ENCODE results near the gene PARP14. TPM values are rescaled to one million over a fixed set of nuclear protein-coding genes. Genes with fewer than 3 reads are reported as not detected.
"Not testable (repeated sequence)": the region's sequence is repeated elsewhere in the genome, so short reads cannot be mapped to it uniquely, and the experiment has no call there.

PARP14 gene
- polyA plus RNA-seq, 3 donors: 22.1 to 26.8 (median 22.6) TPM

DNA sequence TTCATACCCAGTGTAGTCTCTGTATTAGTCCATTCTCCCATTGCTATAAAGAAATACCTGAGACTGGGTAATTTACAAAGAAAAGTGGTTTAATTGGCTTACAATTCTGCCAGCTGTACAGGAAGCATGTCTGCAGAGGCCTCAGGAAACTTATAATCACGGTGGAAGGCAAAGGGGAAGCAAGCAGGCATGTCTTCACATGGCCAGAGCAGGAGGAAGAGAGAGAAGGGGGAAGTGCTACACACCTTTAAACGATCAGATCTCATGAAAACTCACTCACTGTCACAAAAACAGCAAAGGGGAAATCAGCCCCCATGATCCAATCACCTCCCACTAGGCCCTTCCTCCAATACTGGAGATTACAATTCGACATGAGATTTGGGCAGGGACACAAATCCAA is 6.3 kb upstream of the PARP14 start:
- no peak for DNase-seq (ENCODE audit: low read depth in 3 of 3, low spot score in 2 of 3)

DNA sequence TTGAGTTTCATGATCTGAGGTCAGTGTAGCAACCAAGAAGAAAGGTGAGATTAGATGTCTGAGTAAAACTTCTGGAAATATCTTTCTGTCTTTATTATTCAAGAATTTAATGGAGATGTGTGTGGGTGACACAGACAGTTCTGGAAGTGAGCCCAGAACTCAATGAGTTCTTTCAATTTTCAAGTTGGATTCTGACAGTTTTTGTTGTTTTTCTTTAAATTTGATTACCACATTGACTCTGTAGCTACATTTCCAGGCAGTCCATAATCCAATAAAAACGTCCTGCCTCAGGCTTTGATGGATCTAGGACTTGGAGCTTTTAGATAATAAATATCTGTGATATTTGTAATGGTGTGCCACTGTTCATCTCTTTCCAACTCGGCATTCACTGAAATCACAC is 3.9 kb upstream of the PARP14 start:
- DNase-seq (ENCODE audit: low read depth in 3 of 3, low spot score in 2 of 3): no peak

DNA sequence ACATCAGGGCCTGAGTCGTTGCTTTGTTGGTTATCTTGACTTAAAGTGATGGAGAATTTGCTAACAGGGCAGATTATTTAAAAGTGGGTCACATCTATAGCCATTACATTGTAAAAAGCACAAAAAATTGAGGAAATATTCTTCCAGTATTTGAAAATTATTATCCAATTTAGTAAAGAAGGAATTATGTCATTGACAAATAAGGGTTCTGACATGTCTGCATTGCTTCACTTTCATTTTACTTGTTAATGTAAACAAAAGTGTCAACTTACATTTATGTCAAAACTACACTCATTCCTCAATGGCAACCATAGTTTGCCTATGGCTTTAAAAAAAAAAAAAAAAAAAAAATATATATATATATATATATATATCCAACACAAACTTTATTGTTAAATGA is 3.4 kb upstream of the PARP14 start:
- no peak for DNase-seq (ENCODE audit: low read depth in 3 of 3, low spot score in 2 of 3)

DNA sequence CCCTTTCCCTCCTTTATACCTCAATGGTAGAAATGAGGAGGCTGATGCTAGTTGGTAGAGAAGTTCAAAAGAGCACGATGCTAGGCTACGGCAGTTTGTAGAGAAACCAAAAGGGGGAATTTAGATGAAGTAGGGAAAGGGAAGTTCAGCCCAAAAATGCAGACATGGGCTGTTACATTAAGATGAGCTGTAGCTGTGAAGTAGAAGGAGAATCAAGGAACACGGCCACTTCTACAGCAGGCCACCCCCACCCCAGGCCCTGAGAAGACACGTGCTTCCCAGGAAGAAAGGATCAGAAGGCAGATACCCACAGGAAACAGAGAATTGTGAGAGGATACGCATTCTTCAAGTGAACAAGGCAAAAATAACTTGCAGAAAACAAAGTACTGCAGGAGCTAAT is 2.1 kb upstream of the PARP14 start:
- DNase-seq (ENCODE audit: low read depth in 3 of 3, low spot score in 2 of 3): no peak

DNA sequence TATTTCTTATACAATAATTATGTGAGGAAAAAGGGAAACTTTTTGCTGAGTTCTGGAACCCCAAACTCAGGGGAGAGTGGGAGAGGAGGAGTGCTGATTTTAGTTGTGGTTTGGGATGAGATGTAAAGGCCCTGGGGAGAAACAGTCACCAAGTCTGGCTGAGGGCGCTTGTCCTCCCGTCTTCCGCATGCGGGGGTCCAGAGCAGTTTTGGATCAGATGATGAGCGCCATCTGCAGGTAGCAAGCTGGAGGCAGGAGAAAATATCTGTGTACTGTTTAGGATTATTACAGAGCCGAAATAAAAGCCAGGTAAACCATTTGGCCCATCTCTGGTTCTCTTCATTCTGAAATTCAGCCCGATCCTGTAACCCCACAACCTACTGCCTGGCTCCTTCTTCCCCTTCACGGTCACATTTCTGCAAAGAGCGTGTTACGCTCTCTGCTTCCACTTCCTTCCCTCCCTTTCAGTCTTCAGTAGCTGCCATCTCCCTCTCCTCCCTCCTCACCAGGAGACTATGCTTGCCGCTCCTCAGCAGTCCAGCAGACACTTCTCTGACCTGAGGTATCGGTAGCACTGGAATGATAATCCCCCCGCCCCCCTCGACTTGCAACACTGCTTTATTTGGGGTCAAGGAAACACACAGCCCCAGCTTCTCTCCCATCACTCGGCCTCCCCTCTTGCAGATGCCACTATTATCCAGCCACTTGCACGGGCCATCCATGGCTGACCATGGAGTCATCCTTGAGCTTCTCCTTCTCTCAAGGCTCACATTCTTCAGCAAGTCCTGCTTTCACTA is 1.4 kb upstream of the PARP14 start:
- DNase-seq (ENCODE audit: low read depth in 3 of 3, low spot score in 2 of 3): peak in 2 of 3 donors; percentile 72 to 76

DNA sequence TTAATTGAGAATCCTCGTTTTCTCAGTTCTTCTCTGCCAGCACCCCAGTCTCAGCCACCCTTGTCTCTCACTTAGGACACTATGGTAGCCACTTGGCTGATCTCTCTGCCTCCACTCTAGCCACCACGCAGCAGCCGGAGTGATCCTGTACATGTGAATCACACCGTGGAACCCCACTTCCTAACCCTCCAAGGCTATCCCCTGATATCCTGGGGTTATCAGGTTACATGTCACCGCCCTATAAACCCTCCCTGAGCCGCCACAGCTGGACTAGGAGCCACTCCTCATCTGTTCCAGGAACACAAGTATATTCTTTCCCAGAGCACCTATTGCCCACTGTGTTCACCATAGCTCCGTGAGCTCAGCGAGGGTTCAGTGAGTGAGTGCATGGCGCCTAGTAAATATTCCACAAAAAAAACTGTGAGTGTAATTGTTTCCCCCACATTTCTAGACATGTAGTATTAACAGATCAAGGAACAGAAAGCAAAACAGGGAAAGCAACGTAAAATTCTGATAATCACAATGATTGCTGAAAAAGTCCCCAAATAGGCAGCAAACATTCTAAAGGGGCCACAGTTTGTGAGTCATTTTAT is 661 bp upstream of the PARP14 start:
- DNase-seq (ENCODE audit: low read depth in 3 of 3, low spot score in 2 of 3): peak in 1 of 3 donors; percentile 27

DNA sequence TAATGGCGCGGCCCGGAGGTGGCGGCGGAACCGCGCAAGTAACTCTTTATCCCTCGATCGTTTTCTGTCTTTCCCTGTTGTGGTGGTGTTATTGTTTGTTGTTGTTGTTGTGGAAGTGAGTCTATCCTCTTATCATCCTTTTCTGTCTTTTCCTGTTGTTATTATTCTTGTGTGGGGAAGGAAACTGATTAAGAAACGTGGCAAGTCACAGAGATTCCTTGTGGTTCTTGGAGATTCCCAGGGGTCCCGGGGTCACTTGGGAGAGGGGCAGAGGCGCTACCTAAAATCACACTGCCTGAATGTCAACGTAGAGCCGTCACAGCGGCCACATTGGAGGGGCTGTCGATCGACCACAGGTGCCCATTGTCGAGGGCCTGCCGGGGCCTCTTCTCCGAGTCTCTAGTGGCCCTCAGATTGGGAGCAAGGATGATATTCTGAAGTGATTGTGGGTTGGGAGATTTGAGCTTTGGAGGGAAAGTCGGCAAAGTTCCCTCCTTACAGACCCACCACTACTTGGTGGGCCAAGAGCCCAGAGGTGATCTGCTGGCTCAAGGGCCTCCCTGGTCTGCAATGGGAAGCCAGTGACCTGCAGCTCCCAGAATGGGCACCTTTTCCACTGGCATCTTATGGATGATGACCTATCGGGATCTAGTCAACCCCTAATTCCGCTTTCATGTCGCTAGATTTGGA is 790 bp downstream of the PARP14 start:
- DNase-seq (ENCODE audit: low read depth in 3 of 3, low spot score in 2 of 3): no peak

DNA sequence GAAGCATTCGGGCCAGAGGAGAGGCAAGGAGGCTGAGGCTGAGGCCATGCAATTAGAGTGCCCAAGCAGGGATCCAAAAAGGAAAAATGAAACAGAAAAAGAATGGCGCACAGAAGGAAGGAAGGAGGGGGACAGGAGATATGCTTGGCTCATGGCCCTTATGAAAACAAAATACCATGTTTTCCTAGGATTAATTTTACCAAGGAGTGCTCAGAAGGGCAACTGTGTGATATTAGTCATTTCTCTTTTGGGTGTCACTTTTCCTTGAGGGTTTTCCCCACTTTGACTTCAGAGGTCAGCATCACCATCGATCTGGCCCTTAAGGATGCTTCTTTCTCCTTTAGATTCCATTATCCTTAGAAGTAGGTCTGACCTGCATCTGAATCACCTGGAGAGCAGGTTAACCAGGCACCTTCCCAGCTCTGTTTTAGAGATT is 1.4 kb downstream of the PARP14 start:
- no peak for DNase-seq (ENCODE audit: low read depth in 3 of 3, low spot score in 2 of 3)

DNA sequence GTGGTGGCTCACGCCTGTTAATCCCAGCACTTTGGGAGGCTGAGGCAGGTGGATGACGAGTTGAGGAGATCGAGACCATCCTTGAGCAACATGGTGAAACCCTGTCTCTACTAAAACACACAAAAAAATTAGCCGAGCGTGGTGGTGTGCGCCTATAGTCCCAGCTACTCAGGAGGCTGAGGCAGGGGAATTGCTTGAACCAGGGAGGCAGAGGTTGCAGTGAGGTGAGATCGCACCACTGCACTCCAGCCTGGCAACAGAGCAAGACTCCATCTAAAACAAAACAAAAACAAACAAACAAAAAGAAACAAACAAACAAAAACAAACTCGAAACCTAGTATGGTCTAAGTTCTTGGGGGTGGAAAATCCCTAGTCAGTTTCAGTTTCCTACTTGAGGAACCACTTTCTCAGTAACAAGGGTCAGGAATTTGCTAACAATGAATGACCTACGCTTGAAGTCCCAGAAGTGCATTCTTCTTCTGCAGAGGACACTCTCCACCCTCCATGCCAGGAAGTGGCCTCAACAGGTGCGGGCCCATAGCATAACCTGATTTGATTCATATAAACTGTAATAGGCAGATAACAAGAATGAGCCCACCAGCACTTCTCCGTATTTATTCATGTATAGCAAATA is 2.3 kb downstream of the PARP14 start:
- not testable (repeated sequence) for DNase-seq (ENCODE audit: low read depth in 3 of 3, low spot score in 2 of 3)

DNA sequence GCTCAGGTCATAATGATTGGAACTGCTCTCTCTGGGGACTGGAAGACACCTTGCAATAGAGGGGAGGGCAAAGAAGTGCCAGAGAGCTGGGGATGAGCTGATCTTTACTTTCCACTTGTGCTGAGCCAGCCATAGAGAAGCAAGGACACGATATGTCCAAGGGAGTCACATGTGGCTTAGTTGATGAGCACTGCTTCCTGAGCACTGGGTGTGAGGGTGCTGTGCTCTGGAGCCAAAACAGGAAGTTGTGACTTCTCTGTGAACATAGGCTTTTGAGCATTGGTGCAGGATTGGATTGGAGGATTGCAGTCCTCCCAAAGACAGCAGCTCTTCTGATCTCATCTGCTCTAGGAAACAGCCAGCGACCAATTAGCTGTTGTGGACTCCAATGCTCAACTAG is 6.7 kb downstream of the PARP14 start:
- DNase-seq (ENCODE audit: low read depth in 3 of 3, low spot score in 2 of 3): no peak

DNA sequence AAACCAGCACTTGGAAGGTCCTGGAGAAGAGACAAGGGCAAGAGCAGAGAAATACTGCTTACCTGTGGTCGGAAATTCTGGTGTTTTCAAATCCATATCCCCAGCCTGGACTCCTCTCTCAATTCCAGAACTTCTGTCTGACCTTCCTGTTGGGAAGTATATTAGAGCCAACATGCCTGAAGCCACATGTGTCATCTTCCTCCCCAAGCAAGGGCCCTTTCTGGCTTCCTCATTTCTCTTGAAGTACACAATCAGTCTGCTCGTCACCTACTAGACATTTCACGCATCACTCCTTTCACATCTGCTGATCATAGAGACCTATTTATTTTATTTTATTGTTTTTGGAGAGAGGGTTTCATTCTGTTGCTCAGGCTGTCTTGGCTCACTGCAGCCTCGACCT is 8.4 kb downstream of the PARP14 start:
- DNase-seq (ENCODE audit: low read depth in 3 of 3, low spot score in 2 of 3): no peak

DNA sequence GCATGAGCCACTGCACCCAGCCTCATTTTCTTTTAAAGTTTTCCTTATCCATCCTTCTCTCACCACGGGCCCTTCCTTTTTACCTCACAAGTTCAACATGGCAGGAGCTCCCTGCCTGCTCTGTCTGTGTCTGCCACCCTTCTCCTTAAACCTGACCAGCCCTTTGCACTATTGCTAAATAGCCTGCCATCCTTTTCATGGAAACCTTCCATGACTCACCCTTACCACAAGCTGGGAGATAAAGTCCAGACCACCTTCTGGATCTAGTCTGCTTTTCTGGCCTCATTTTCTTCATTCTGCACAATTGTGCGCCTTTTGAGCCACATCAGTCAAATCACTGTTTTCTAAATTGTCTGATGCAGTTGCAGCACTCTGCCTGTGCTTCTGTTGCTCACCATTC is 8.9 kb downstream of the PARP14 start:
- no peak for DNase-seq (ENCODE audit: low read depth in 3 of 3, low spot score in 2 of 3)

DNA sequence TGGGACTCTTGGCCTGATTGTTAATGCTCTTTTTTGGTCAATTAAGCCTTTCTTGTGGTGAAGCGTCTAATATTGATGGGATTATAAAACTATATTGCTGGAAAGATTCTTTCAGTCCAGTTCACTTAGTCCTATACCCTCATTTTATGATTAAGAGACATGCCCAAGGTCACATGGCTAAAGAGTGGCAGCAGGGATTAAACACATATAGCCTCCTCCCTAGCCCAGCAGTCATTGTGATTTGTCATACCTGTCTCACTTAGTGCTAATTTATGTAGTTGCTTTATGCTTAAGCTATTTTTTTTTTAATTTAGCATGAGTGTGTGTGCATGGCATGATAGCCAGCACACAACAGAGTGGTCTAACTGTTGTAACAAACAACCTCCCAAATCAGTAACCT is 9.5 kb downstream of the PARP14 start:
- no peak for DNase-seq (ENCODE audit: low read depth in 3 of 3, low spot score in 2 of 3)

DNA sequence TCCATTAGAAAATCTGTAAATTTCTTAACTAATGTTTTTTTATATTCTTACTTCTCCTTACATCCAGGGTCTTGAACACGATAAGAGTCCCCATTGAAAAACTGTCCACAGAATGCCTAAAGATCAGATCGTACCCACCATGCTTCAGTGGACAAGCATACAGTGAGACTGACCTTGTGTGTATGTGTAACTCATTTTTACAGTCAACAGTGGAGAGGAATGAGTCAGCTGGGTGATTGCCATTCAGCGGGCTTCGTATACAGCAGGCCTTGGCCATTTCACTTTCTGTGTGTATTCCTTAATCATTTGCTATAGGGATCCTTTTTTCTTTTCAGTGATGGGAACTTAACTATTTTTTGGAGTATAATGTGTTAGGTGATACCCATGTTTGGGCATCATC is 10.6 kb downstream of the PARP14 start:
- no peak for DNase-seq (ENCODE audit: low read depth in 3 of 3, low spot score in 2 of 3)

DNA sequence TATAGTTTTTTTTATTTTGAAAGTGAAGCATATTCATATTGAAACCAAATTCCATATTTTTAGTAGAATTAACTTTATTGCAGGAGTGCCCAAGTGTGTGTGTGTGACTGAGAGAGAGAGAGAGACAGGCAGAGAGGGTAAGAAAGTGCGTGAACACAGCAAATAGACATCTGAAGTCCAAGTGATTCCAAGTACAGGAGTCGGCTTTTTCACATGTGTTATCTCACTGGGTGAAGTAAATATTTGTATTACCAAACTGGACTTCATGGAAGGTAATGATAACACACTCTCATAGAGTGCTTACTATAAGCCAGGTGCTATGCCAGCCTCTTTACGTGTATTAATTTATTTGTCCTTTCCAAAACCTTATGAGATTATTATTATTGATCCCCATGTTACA is 12.0 kb downstream of the PARP14 start:
- no peak for DNase-seq (ENCODE audit: low read depth in 3 of 3, low spot score in 2 of 3)

DNA sequence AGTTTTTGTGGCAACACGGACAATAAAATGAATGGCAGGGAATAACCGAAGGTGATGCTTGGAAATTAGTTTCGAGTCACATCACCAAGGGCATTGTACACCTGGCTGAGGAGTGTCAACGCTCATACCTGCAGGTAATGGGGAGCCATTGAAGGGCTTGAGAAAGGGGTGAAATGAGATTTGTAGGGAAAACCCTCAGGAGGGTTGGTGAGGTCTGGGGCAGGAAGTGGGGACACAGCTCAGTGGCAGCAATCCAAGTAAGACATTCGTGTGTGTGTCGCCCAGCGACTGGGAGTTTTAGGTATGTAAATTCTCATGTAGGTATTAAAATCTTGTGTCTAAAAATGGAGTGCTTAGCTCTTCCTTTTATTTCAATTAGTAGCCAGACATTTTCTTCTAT is 14.3 kb downstream of the PARP14 start:
- no peak for DNase-seq (ENCODE audit: low read depth in 3 of 3, low spot score in 2 of 3)

DNA sequence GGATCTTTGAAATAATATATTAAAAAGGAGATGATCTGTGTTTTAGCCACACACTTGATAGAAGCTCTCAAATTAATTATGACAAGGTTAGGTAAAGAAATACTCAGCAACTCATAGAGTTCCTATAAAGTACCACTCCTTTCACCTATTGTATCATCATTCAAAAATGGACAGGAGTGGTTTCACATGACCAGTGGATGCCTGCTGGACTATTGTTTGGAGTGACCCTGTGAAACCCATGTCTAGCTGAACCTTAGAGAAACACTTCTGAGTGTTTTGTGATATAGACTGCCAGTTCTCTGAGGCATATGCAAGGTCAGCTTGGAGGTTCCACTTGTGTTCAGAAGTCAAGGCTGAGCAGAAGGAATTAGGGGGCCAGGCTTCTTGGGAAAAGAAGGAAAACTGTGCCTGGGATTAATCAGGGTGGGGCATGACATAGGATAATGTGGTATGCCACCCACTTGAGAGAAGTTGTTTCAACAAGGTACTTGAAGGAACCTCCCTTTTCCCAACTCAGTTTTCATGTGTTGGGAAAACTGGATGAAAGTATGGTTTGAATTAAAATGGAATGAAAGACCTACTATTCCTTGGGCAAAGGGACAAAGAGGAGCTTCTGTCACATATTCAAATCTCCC is 15.4 kb downstream of the PARP14 start:
- DNase-seq (ENCODE audit: low read depth in 3 of 3, low spot score in 2 of 3): no peak

DNA sequence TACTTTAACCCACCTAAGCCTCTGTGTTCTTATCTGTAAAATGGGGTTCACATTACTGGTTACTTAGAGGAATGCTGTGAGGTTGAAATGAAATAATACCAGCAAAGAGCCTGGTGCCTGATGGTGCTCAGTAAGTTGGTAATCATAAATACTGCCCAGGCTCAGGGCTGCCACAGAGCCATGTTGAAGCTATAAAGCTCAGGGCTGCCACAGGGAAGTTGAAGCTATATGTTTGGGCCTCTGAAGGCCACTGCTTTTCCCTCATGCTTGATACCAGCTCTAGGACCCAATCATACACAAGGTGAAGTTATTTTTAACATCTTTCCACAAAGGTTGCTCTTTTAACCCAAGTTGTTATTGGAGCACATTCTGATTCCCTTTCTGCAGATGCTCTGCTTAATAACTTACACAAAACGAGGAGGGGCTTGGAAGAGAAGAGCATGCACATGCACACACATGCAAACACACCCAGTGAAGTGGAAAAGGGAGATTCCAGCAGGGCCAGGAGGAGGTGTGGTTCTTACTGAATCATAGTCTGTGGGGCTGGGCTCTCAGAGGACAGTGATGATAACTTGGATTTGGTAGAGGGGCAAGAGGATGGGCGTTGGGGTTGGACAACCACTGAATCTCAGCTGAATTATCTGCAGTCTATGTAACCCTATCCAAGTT is 17.4 kb downstream of the PARP14 start:
- no peak for DNase-seq (ENCODE audit: low read depth in 3 of 3, low spot score in 2 of 3)

DNA sequence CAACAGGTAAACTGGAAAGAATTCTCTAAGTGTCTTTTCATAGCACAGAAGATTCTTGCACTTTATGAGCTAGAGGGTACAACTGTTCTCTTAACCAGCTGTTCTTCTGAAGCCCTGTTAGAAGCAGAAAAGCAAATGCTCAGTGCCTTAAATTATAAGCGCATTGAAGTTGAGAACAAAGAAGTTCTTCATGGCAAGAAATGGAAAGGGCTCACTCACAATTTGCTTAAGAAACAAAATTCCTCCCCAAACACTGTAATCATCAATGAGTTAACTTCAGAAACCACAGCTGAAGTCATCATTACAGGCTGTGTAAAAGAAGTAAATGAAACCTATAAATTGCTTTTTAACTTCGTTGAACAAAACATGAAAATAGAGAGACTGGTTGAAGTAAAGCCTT is 19.6 kb downstream of the PARP14 start:
- DNase-seq (ENCODE audit: low read depth in 3 of 3, low spot score in 2 of 3): no peak

DNA sequence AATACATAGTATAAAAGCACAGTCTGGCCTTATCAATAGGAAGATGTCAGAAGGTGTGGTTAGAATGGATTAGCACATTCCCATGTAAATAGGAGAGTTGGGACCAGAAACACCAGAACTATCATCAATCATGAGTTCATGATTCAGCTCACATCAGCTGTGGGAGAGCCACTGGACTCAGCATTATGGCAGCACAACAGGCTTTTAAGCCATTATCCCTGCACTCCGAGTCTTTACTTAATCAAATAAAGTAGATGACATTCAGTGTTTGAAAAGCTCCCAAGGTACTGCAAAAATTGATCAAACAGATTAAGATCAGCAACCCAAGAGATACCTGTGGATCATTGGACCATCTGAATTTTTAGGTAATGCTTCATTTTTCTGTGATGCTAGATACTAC is 24.7 kb downstream of the PARP14 start:
- no peak for DNase-seq (ENCODE audit: low read depth in 3 of 3, low spot score in 2 of 3)

Data from right renal cortex interstitium (tissue), 3 donors.